Measurements from ENCODE around the gene TOGARAM2.
"Not testable (repeated sequence)": the region's sequence is repeated elsewhere in the genome, so short reads cannot be mapped to it uniquely, and the experiment has no call there.

The TOGARAM2 gene

GRCh38 chr2:28956415-28956826, 24.7 kb upstream of the TOGARAM2 start:
- no peaks in the 10 kb centered on the region for H3K9me3 ChIP-seq (ENCODE audit: control insufficient read depth, low read depth, low read length)
- H3K36me3 ChIP-seq (ENCODE audit: control insufficient read depth, low read depth, low read length) = no peaks in the 10 kb centered on the region
- peak overlapping the region; percentile 35 for H3K9ac ChIP-seq (ENCODE audit: low read length)
- peak overlapping the region; percentile 52 for H3K4me3 ChIP-seq (ENCODE audit: low read length)
- H3K4me1 ChIP-seq (ENCODE audit: control insufficient read depth, low read depth, low read length) = peaks cover 9% of the 10 kb centered on the region
- no peak overlapping the region for H3K27ac ChIP-seq (ENCODE audit: low read length)
- H3K27me3 ChIP-seq (ENCODE audit: control insufficient read depth, insufficient read depth, low read length) = no peaks in the 10 kb centered on the region

- peak overlapping the region; percentile 52 for H3K4me3 ChIP-seq (ENCODE audit: low read length)
- H3K27me3 ChIP-seq (ENCODE audit: control insufficient read depth, insufficient read depth, low read length) = no peaks in the 10 kb centered on the region
- H3K27ac ChIP-seq (ENCODE audit: low read length) = no peak overlapping the region
- H3K4me1 ChIP-seq (ENCODE audit: control insufficient read depth, low read depth, low read length) = peaks cover 9% of the 10 kb centered on the region
- H3K9me3 ChIP-seq (ENCODE audit: control insufficient read depth, low read depth, low read length) = no peaks in the 10 kb centered on the region
- peak overlapping the region; percentile 35 for H3K9ac ChIP-seq (ENCODE audit: low read length)
- no peaks in the 10 kb centered on the region for H3K36me3 ChIP-seq (ENCODE audit: control insufficient read depth, low read depth, low read length)
Measured at GRCh38 chr2:28956890-28957289, 24.2 kb upstream of the TOGARAM2 start.

GRCh38 chr2:28958689-28959088, 22.4 kb upstream of the TOGARAM2 start:
- no peak overlapping the region for H3K9ac ChIP-seq (ENCODE audit: low read length)
- H3K9me3 ChIP-seq (ENCODE audit: control insufficient read depth, low read depth, low read length) = no peaks in the 10 kb centered on the region
- H3K4me3 ChIP-seq (ENCODE audit: low read length) = no peak overlapping the region
- H3K27ac ChIP-seq (ENCODE audit: low read length) = no peak overlapping the region
- peaks cover 4% of the 10 kb centered on the region for H3K4me1 ChIP-seq (ENCODE audit: control insufficient read depth, low read depth, low read length)
- H3K27me3 ChIP-seq (ENCODE audit: control insufficient read depth, insufficient read depth, low read length) = no peaks in the 10 kb centered on the region
- H3K36me3 ChIP-seq (ENCODE audit: control insufficient read depth, low read depth, low read length) = no peaks in the 10 kb centered on the region

DNA sequence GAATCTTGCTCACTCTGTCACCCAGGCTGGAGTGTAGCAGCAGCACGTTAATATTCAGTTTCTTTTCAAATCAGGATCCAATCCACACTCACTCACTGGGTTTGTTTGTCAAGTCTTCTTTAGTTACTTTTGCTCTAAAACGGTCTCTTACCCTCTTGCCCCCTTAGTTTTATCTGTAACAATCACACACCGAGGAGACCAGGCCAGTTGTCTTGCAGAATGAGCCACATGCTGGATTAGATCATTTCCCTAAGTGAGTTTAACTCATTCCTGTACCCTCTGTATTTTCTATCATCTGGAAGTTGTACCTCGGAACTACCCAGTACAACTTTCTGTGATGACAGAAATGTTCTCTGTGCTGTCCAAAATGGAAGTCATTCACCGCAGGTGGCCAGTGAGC, 20.7 kb upstream of the TOGARAM2 start:
- H3K27ac ChIP-seq (ENCODE audit: low read length) = no peak overlapping the region
- H3K4me3 ChIP-seq (ENCODE audit: low read length) = no peak overlapping the region
- no peaks in the 10 kb centered on the region for H3K9me3 ChIP-seq (ENCODE audit: control insufficient read depth, low read depth, low read length)
- H3K27me3 ChIP-seq (ENCODE audit: control insufficient read depth, insufficient read depth, low read length) = no peaks in the 10 kb centered on the region
- H3K36me3 ChIP-seq (ENCODE audit: control insufficient read depth, low read depth, low read length) = no peaks in the 10 kb centered on the region
- H3K4me1 ChIP-seq (ENCODE audit: control insufficient read depth, low read depth, low read length) = peaks cover 4% of the 10 kb centered on the region
- H3K9ac ChIP-seq (ENCODE audit: low read length) = no peak overlapping the region

DNA sequence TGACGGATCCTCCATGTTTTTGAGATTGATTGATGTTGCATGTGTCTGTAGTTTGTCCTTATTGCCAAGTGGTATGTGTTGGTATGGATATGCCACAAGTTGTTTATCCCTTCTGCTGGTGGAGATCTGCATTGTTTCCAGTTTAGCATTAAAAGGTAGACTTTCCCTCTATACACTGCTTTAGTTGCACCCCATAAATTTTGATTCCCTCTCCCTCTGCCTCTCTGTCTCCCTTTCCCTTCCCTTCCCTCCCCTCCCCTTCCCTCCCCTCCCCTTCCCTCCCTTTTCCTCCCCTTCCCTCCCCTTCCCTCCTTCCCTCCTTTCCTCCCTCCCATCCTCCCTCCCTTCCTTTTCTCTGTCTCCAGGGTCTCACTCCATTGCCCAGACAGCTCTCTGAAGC, 18.6 kb upstream of the TOGARAM2 start:
- Histone ChIP-seq H3K9ac (ENCODE audit: low read length) (no peak overlapping the region), H3K36me3 (ENCODE audit: control insufficient read depth, low read depth, low read length) (no peaks in the 10 kb centered on the region), H3K4me3 (ENCODE audit: low read length) (no peak overlapping the region), H3K27ac (ENCODE audit: low read length) (no peak overlapping the region), H3K4me1 (ENCODE audit: control insufficient read depth, low read depth, low read length) (no peaks in the 10 kb centered on the region), H3K9me3 (ENCODE audit: control insufficient read depth, low read depth, low read length) (no peaks in the 10 kb centered on the region), H3K27me3 (ENCODE audit: control insufficient read depth, insufficient read depth, low read length) (no peaks in the 10 kb centered on the region)

DNA sequence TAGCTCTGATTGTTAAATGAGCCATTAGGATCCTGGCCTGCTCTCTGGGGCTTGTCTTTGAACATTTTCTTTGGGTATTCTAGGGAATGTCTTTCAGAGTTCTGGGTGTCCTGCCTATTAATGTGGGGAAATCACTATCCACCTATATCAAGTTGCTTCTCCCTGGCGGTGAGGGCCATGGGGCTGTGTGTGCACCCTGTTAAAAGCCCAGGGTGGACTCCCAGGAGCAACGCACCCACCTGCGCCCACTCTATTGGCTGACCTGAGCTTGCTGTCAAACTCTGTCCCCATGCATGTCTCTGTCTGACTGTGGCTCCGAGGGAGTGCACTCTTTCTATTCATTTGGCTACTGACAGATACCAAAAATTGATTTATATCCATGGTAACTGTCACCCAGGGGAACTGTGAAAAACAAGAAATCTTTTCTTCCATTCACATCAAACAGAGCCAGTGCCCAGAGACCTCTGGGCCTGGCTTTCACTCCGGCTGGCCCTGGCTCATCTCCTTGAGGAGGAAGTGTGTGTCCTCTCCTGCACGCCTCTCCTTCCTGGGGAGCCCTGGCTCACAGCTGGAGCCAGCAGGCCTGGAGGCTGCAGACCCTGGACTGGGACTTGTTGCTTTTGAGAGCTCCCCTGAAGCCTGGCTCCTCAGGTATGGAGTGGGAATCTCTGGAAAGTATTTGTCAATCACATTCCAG, 10.5 kb upstream of the TOGARAM2 start:
- no peaks in the 10 kb centered on the region for H3K4me1 ChIP-seq (ENCODE audit: control insufficient read depth, low read depth, low read length)
- H3K9me3 ChIP-seq (ENCODE audit: control insufficient read depth, low read depth, low read length) = no peaks in the 10 kb centered on the region
- no peaks in the 10 kb centered on the region for H3K36me3 ChIP-seq (ENCODE audit: control insufficient read depth, low read depth, low read length)
- no peaks in the 10 kb centered on the region for H3K27me3 ChIP-seq (ENCODE audit: control insufficient read depth, insufficient read depth, low read length)
- H3K4me3 ChIP-seq (ENCODE audit: low read length) = no peak overlapping the region
- H3K27ac ChIP-seq (ENCODE audit: low read length) = no peak overlapping the region
- H3K9ac ChIP-seq (ENCODE audit: low read length) = no peak overlapping the region

DNA sequence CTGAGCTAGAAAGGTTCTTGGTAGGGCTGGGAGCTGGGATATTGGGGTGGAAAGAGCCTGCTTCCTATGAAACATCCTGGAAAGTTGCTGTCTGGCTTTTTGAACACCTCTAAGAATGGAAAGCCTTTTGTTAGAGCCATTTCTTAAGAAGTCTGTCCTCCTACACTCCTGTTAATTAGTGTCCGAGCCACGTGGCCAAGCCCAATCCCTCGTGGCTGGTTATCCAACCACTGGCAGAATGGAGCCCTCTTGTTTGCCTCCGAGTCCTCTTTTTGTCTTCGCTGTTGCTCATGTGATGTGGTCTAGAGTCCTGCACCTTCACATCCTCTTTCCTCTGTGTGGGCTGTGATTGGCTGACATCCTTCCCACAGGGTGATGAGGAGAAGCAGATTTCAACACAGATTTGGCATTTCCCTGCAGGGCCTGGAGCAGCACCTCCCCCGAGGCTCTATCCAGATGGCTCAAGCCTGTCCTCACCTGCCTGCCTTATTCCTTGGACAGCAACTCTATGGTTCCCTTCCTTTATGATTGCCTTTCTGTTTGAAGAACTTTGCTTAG, 8.2 kb upstream of the TOGARAM2 start:
- Histone ChIP-seq H3K9me3 (ENCODE audit: control insufficient read depth, low read depth, low read length) (no peaks in the 10 kb centered on the region), H3K4me3 (ENCODE audit: low read length) (no peak overlapping the region), H3K9ac (ENCODE audit: low read length) (no peak overlapping the region), H3K4me1 (ENCODE audit: control insufficient read depth, low read depth, low read length) (no peaks in the 10 kb centered on the region), H3K27ac (ENCODE audit: low read length) (no peak overlapping the region), H3K36me3 (ENCODE audit: control insufficient read depth, low read depth, low read length) (no peaks in the 10 kb centered on the region), H3K27me3 (ENCODE audit: control insufficient read depth, insufficient read depth, low read length) (no peaks in the 10 kb centered on the region)

DNA sequence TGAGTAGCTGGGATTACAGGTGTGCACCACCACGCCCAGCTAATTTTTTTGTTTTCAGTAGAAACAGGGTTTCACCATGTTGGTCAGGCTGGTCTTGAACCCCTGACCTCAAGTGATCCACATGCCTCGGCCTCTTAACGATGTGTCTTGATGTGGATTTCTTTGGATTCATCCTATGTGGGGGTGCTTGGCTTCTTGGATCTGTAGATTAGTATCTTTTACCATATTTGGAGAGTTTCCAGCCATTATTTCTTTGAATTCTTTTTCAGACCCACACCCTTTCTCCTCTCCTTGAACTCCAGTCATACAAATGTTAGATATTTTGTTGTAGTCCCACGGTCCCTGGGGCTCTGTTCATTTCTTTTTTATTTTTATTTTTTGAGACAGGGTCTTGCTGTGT, 6.8 kb upstream of the TOGARAM2 start:
- no peak overlapping the region for H3K9ac ChIP-seq (ENCODE audit: low read length)
- H3K27me3 ChIP-seq (ENCODE audit: control insufficient read depth, insufficient read depth, low read length) = no peaks in the 10 kb centered on the region
- no peak overlapping the region for H3K27ac ChIP-seq (ENCODE audit: low read length)
- H3K36me3 ChIP-seq (ENCODE audit: control insufficient read depth, low read depth, low read length) = no peaks in the 10 kb centered on the region
- H3K9me3 ChIP-seq (ENCODE audit: control insufficient read depth, low read depth, low read length) = no peaks in the 10 kb centered on the region
- no peak overlapping the region for H3K4me3 ChIP-seq (ENCODE audit: low read length)
- no peaks in the 10 kb centered on the region for H3K4me1 ChIP-seq (ENCODE audit: control insufficient read depth, low read depth, low read length)

DNA sequence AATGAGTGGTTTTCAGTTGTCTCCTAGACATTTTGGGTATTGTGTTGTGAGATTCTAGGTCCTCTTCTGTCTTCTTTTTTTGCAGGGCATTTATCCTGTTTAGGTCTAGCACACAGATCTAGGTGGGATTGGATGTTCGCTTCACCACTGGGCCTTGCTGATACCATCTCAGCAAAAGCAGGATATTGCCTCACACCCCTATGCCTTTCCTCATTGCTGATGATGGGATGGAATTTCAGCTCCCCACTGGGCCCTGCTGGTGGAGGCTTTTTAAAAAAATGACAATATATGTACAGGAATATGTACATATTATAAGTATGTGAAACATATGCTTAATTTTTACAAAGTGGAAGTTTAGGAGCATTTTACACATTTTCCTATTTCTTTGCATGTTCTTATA, 5.4 kb upstream of the TOGARAM2 start:
- no peak overlapping the region for H3K4me3 ChIP-seq (ENCODE audit: low read length)
- no peaks in the 10 kb centered on the region for H3K36me3 ChIP-seq (ENCODE audit: control insufficient read depth, low read depth, low read length)
- H3K9ac ChIP-seq (ENCODE audit: low read length) = no peak overlapping the region
- no peaks in the 10 kb centered on the region for H3K27me3 ChIP-seq (ENCODE audit: control insufficient read depth, insufficient read depth, low read length)
- no peaks in the 10 kb centered on the region for H3K4me1 ChIP-seq (ENCODE audit: control insufficient read depth, low read depth, low read length)
- H3K9me3 ChIP-seq (ENCODE audit: control insufficient read depth, low read depth, low read length) = no peaks in the 10 kb centered on the region
- no peak overlapping the region for H3K27ac ChIP-seq (ENCODE audit: low read length)

- Histone ChIP-seq H3K4me1 (ENCODE audit: control insufficient read depth, low read depth, low read length) (no peaks in the 10 kb centered on the region), H3K36me3 (ENCODE audit: control insufficient read depth, low read depth, low read length) (no peaks in the 10 kb centered on the region), H3K27ac (ENCODE audit: low read length) (no peak overlapping the region), H3K9me3 (ENCODE audit: control insufficient read depth, low read depth, low read length) (no peaks in the 10 kb centered on the region), H3K4me3 (ENCODE audit: low read length) (no peak overlapping the region), H3K9ac (ENCODE audit: low read length) (no peak overlapping the region), H3K27me3 (ENCODE audit: control insufficient read depth, insufficient read depth, low read length) (no peaks in the 10 kb centered on the region)
Measured at GRCh38 chr2:28976584-28976983, 4.5 kb upstream of the TOGARAM2 start.

DNA sequence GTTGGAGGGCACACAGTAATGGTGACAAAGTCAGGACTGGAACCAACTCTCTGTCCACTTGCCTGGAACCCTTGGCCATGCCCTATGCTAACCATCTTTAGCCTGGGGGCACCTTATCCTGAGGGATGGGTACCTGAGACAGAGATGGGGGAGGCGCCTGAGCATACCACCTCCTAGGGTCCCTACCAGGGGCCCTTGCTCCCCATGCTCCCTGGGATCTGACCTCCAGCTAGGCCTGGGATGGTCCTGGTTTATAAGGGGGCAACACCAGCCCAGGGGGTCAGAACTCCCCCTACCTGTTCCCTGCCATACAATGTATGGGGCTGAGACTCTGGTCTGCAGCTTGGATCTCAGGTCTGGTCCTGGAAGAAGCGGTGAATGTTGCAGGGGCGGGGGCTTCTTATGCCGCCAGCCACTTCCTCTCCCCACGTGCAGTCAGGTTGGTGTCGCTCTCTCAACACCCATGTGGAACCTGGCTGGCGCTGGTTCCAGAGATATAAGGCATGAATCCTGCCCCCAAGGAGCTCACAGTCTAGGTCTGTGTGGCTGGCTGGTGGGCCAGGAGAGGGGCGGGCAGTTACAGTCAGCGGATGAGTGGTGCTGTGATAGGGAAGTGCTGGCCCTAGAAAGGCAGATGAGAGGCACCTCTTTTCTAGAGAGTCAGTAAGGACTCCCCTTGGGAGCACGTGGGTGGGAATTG, 3.8 kb upstream of the TOGARAM2 start:
- no peaks in the 10 kb centered on the region for H3K9me3 ChIP-seq (ENCODE audit: control insufficient read depth, low read depth, low read length)
- no peak overlapping the region for H3K4me3 ChIP-seq (ENCODE audit: low read length)
- H3K36me3 ChIP-seq (ENCODE audit: control insufficient read depth, low read depth, low read length) = no peaks in the 10 kb centered on the region
- H3K9ac ChIP-seq (ENCODE audit: low read length) = no peak overlapping the region
- H3K27me3 ChIP-seq (ENCODE audit: control insufficient read depth, insufficient read depth, low read length) = no peaks in the 10 kb centered on the region
- no peaks in the 10 kb centered on the region for H3K4me1 ChIP-seq (ENCODE audit: control insufficient read depth, low read depth, low read length)
- H3K27ac ChIP-seq (ENCODE audit: low read length) = no peak overlapping the region

- not testable (repeated sequence) for H3K4me1 ChIP-seq (ENCODE audit: control insufficient read depth, low read depth, low read length); H3K27me3 ChIP-seq (ENCODE audit: control insufficient read depth, insufficient read depth, low read length); H3K4me3 ChIP-seq (ENCODE audit: low read length); H3K9me3 ChIP-seq (ENCODE audit: control insufficient read depth, low read depth, low read length); H3K36me3 ChIP-seq (ENCODE audit: control insufficient read depth, low read depth, low read length); H3K27ac ChIP-seq (ENCODE audit: low read length); H3K9ac ChIP-seq (ENCODE audit: low read length)
Measured at GRCh38 chr2:28978001-28978400, 3.1 kb upstream of the TOGARAM2 start.
